GM12874 (cell line): ENCODE measurements around the gene PRKCE.

ENCODE experiments used
- CTCF ChIP-seq: IDR thresholded peaks from 2 replicates; pipeline ENCODE4 v1.5.1; 2011; ENCODE audit warnings: low read depth, mild to moderate bottlenecking, control low read depth, low read length, moderate library complexity; ENCODE audit not compliant: insufficient read depth

Gene PRKCE

GRCh38 chr2:45968946-45969584 lies 317.6 kb downstream of the PRKCE start:
- TF ChIP-seq CTCF = no peak

GRCh38 chr2:45973426-45973825 lies 322.0 kb downstream of the PRKCE start:
- no peak for TF ChIP-seq CTCF

GRCh38 chr2:45974056-45974455 lies 322.6 kb downstream of the PRKCE start:
- no peak for TF ChIP-seq CTCF

- TF ChIP-seq CTCF = no peak
These were observed 323.4 kb downstream of the PRKCE start for GRCh38 chr2:45974762-45975408.

- no peak for TF ChIP-seq CTCF
These were observed 324.5 kb downstream of the PRKCE start for GRCh38 chr2:45975752-45976517.

GRCh38 chr2:45978302-45978859 lies 326.9 kb downstream of the PRKCE start:
- no peak for TF ChIP-seq CTCF

- no peak for TF ChIP-seq CTCF
These were observed 327.6 kb downstream of the PRKCE start for GRCh38 chr2:45979065-45979464.
